ENCODE results near the gene DKK3. TPM values are rescaled to one million over a fixed set of nuclear protein-coding genes. Genes with fewer than 3 reads are reported as not detected.

Gene DKK3
- total and polyA plus RNA-seq, 2 experiments from 2014 or later, result 16.8 to 31.1 TPM

- TF ChIP-seq ZNF331 (CRISPR knock-in tag; IDR thresholded peaks at IDR 0.05; ENCODE audit: low read depth) (no peak), JUNB (IDR thresholded peaks at IDR 0.05; ENCODE audit: unreplicated experiment) (no peak)
- ATAC-seq, result no peak
- Histone ChIP-seq H4K20me1 (replicated peaks; ENCODE audit: insufficient read depth) (no peaks in the 10 kb centered on the region), H3K9me2 (ENCODE audit: insufficient read depth) (no peaks in the 10 kb centered on the region), H3K27me3 (ENCODE audit: insufficient read depth) (no peaks in the 10 kb centered on the region), H3K27ac (ENCODE audit: low read depth) (no peak overlapping the region), H3K36me3 (ENCODE audit: insufficient read depth) (no peaks in the 10 kb centered on the region), H3K4me3 (no peak overlapping the region), H3K4me2 (no peak overlapping the region), H3K4me1 (ENCODE audit: insufficient read depth) (peaks cover 10% of the 10 kb centered on the region; the same call in 1 of the 2 replicates), H3K79me2 (replicated peaks; ENCODE audit: insufficient read depth) (no peaks in the 10 kb centered on the region), H2AFZ (no peak overlapping the region), H3F3A (replicated peaks; ENCODE audit: low read depth) (no peaks in the 10 kb centered on the region)
- DNase-seq (ENCODE audit: low spot score), result no peak
- Mint-ChIP-seq H3K4me3 (no peak overlapping the region), H3K36me3 (ENCODE audit: low read depth) (peaks cover 17% of the 10 kb centered on the region; the same call in 2 of the 3 replicates), H3K27ac (no peak overlapping the region), H3K9me3 (no peaks in the 10 kb centered on the region; the same call in 2 of the 3 replicates), H3K4me1 (peaks cover 16% of the 10 kb centered on the region; the same call in 2 of the 3 replicates), H3K27me3 (ENCODE audit: insufficient read depth, low read depth, poor library complexity) (peaks cover 3% of the 10 kb centered on the region)
Observed at GRCh38 chr11:11984563-11984962, 23.9 kb downstream of the DKK3 start.

GRCh38 chr11:11983427-11983826 is 25.0 kb downstream of the DKK3 start:
- peaks cover 17% of the 10 kb centered on the region for H3K36me3 Mint-ChIP-seq (ENCODE audit: low read depth)
- ATAC-seq, result no peak
- DNase-seq (ENCODE audit: low spot score), result no peak
- H3K4me3 ChIP-seq, result no peak overlapping the region
- H3K27me3 ChIP-seq (ENCODE audit: insufficient read depth), result no peaks in the 10 kb centered on the region
- H3K9me2 ChIP-seq (ENCODE audit: insufficient read depth), result no peaks in the 10 kb centered on the region
- H2AFZ ChIP-seq, result no peak overlapping the region
- H3K36me3 ChIP-seq (ENCODE audit: insufficient read depth), result no peaks in the 10 kb centered on the region
- no peak overlapping the region for H3K4me3 Mint-ChIP-seq
- peaks cover 3% of the 10 kb centered on the region for H3K27me3 Mint-ChIP-seq (ENCODE audit: insufficient read depth, low read depth, poor library complexity)
- H3K4me1 Mint-ChIP-seq, result peaks cover 16% of the 10 kb centered on the region; the same call in 2 of the 3 replicates
- H3F3A ChIP-seq (replicated peaks; ENCODE audit: low read depth), result no peaks in the 10 kb centered on the region
- no peaks in the 10 kb centered on the region; the same call in 2 of the 3 replicates for H3K9me3 Mint-ChIP-seq
- no peaks in the 10 kb centered on the region for H3K79me2 ChIP-seq (replicated peaks; ENCODE audit: insufficient read depth)
- H3K27ac Mint-ChIP-seq, result no peak overlapping the region; the same call in 1 of the 2 replicates
- H3K4me1 ChIP-seq (ENCODE audit: insufficient read depth), result peaks cover 10% of the 10 kb centered on the region; the same call in 1 of the 2 replicates
- no peak overlapping the region for H3K4me2 ChIP-seq
- H4K20me1 ChIP-seq (replicated peaks; ENCODE audit: insufficient read depth), result no peaks in the 10 kb centered on the region
- no peak overlapping the region for H3K27ac ChIP-seq (ENCODE audit: low read depth)
- TF ChIP-seq EZH2 (IDR thresholded peaks at IDR 0.05; ENCODE audit: low read depth, unreplicated experiment) (no peak), EZH2phosphoT487 (IDR thresholded peaks at IDR 0.05; ENCODE audit: unreplicated experiment) (no peak), STAT1 (IDR thresholded peaks at IDR 0.05; ENCODE audit: unreplicated experiment) (no peak), NANOG (IDR thresholded peaks at IDR 0.05; ENCODE audit: borderline replicate concordance) (no peak), POLR2AphosphoS5 (IDR thresholded peaks at IDR 0.05; ENCODE audit: low read depth) (no peak), ZNF462 (CRISPR knock-in tag; IDR thresholded peaks at IDR 0.05) (no peak), CREB1 (CRISPR knock-in tag; IDR thresholded peaks at IDR 0.05; ENCODE audit: low read depth) (no peak), JUNB (IDR thresholded peaks at IDR 0.05; ENCODE audit: unreplicated experiment) (no peak), ZNF114 (CRISPR knock-in tag; IDR thresholded peaks at IDR 0.05) (no peak), ZNF331 (CRISPR knock-in tag; IDR thresholded peaks at IDR 0.05; ENCODE audit: low read depth) (no peak)
- TF ChIP-seq, protein P1, sequence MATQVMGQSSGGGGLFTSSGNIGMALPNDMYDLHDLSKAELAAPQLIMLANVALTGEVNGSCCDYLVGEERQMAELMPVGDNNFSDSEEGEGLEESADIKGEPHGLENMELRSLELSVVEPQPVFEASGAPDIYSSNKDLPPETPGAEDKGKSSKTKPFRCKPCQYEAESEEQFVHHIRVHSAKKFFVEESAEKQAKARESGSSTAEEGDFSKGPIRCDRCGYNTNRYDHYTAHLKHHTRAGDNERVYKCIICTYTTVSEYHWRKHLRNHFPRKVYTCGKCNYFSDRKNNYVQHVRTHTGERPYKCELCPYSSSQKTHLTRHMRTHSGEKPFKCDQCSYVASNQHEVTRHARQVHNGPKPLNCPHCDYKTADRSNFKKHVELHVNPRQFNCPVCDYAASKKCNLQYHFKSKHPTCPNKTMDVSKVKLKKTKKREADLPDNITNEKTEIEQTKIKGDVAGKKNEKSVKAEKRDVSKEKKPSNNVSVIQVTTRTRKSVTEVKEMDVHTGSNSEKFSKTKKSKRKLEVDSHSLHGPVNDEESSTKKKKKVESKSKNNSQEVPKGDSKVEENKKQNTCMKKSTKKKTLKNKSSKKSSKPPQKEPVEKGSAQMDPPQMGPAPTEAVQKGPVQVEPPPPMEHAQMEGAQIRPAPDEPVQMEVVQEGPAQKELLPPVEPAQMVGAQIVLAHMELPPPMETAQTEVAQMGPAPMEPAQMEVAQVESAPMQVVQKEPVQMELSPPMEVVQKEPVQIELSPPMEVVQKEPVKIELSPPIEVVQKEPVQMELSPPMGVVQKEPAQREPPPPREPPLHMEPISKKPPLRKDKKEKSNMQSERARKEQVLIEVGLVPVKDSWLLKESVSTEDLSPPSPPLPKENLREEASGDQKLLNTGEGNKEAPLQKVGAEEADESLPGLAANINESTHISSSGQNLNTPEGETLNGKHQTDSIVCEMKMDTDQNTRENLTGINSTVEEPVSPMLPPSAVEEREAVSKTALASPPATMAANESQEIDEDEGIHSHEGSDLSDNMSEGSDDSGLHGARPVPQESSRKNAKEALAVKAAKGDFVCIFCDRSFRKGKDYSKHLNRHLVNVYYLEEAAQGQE (IDR thresholded peaks at IDR 0.05; ENCODE audit: unreplicated experiment), result no peak
